COR-L47 (cell line): ENCODE measurements around the gene KCNAB1.

Experiments
- DNase-seq: peaks from one replicate; lab custom pipeline; 2025; lab: John Stamatoyannopoulos, UW

Gene KCNAB1

DNA sequence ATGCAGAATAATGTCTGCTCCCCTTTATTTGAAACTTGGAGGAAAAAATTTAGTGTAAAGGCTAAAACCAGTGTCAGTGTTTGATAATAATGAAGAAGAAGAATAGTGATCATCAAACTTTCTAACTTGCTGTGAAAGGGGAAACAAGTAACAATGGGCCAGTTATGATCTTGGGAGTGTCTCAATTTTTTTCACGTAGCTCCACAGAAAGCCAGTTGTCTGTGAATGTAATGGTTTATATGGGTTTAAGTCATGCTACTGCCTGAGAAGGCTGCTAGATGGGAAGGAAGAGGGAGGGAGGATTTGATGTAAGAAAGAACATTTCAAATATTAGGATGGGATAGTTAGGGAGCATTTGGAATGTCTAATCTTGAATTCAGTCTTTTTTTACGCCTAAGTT lies 455.7 kb downstream of the KCNAB1 start:
- DNase-seq: no peak

DNA sequence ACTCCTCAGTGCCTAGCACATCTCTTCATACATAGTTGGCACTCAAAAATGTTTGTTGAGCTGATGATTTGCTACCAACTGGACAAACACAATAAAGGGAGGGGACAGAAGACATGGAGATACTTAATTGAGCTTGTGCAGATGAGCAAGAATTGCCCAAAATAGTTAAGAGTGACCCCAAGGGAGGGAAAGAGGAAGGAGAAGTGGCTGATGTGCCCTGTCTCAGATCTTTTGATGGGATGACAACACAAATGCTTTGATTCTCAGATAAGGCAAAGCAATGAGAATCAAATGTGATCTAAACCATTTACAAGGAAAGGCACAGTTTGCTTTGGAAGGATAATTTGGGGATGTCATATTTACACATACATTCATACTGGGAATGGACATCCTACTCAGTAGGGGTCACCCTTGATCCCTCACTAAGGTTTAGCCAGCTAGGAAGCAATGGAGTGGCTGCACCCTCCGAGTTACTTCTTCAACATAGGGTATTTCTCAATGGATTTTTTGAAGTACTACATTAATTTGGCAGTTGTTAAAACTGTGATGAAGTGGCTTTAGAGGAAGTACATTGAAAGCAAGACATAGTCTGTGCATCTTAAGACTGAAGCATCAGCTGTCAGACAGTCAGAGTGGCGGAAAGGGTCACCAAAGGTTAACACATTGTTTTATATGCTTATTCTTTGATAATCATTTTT lies 456.4 kb downstream of the KCNAB1 start:
- no peak for DNase-seq

DNA sequence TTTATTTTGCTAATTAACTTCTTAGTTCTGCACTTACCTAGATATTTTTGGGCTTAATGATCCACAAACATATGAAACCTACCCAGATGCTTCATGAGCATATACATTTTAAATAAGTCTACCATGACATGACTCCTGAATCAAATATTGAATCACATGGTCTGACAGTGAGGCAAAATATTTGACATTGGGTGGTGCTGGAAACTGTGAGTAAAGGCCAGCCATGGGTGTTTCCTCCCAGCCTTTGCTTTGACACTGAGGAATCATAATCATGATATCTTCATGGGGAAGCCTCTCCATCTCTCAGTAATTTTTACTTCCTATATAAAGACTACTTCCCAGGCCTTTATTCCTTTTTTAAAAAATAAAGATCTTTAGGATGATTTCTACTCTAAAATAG lies 457.4 kb downstream of the KCNAB1 start:
- no peak for DNase-seq

DNA sequence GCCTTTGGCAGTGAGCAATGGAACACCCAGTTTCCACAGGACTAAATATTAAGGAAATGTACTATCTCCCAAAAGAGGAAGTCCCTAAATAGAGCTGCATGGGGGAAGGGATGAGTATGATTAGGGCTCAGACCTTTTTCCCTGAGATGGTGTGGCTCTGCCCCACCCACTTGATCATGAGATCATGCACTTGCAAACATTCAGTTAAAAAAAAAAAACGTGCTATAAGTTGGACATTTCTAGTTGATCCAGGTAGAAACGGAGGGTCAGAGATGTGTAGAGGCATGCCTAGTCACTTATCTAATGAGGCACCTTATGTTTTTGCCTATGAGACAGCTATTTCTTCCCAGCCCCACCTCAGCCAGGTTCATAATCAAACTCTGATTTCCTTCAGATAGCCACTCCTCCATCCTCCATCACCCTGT lies 459.1 kb downstream of the KCNAB1 start:
- DNase-seq: no peak

DNA sequence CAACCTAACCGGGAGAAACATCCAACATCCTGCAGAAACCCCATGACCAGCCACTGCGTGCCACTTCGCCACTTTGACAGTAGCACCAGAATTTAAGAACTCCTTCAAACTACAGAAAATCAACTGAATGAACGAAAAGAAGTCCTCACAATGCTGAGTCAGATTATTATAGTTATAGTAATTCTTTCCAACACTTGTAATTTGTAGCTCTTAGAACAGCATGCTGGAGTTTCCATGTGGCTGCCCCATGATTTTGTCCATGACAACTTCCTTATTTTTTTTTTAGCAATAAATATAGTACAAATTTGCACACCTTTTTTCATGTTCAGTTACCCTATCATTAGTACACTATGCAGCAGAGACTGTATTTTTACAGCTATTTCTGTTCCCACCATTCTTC lies 460.7 kb downstream of the KCNAB1 start:
- DNase-seq: no peak

DNA sequence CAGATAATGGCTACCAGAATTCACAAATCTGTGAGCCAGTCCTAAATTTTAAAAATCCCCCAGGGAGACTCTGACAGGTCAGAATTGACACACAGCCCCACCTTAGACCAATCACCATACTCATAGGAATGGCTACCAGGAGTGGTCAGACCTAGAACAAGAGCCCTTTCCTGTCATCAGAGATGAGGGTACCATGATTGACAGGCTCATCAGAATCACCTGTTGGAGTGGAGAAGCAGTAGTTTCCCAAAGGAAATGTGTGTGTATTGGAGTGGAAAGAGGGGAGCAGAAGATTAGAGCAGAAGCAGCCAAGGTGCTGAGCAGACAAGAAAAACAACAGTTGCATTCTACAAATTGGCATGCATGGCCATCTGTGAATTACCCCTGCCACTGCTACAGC lies 461.6 kb downstream of the KCNAB1 start:
- no peak for DNase-seq

DNA sequence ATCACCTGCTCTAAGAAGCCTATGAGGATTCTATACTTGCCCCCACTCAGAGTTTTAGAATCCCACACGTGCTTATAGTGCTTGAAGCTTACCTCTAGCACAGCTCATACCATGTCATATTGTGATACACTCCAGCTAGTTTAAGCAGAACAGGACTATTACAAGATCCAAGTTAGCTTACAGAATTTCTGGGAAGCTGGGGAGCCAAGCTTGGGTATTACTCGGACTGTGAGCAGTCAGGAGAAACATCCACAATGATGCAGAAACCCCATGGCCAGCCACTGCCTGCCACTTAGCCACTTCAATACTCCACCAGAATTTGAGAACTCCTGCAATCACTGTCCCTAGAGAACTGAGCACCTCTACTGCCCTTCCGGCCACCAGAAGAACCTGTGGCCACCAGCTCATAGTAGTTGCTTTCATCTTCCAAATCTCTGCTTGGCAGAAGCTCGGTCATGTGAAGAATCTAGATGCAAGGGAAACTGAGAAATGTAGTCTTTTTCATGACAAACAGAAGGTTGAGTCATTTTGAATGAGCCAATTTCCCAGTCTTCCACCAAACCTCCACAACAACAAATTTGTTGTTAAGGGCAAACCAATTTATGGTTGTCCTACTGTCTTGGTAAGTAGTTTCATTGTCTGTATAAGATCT lies 462.3 kb downstream of the KCNAB1 start:
- no peak for DNase-seq

DNA sequence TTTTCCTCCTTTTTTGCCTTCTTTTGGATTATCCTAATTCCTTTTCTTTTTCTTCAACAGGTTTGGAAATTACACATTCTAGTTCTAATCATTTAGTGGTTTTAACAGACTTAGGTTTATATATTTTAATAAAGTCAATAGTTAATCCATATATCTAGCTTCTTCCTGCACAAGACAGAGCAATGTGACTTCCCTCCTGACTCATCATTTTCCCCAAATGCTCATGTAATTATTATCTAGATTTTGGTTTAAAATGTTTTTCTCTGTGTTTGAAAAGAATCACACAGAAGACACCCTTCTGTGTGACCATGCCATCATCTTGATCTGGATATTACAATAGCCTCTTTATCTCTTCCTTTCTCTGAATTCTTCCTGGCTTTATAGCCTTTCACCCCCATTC lies 463.1 kb downstream of the KCNAB1 start:
- DNase-seq: no peak

DNA sequence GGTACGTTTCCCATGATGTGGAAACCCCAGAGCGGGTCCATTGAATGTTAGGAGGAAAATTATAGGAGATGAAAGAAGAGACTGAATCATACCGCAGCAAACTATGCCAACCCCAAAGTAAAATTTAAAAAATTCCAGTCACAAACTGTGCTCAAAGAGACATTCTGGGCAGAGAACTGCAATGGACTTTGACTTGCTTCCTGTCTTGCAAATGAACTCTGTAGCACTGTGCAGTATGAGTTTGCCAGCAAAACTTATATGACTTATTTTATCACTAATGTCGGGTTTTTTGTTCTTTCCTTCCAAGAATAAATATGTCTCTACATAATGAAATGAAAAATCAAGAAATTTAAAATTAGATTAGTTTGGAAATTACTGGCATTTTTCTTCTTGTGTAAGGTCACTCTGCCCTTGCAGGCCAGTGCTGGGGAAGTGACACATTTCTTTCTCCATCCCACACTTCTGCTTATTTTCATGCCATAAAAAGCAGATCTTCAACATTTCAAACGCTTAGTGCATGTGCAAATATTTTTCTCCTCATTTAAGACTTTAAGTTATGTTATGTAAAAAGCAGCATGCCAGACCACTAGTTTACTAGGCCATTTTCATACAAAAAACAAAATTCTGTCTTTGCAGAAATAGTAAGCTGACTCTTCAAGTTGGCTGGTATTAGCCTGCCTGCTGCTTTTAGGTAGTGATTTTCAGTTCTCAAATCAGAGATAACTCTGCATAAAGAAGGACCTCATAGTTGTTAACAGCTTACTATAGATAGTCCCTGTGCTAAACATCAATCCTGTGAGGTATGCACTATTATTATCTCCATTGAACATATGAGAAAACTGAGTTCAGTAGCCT lies 466.8 kb downstream of the KCNAB1 start:
- DNase-seq: no peak

DNA sequence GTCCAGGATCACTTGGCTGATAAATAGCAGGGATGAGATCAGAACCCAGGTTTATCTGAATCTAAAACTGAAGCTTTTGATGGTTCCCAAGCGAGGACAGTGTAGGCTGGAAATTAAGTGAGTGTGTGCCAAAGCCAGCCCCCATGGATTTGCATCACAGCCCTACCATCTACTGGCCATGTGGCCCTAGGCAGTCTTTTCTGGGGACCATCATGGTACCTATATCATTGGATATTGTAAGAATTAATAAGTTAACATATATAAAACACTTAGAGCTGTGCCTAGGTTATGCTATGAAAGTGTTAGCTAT lies 467.3 kb downstream of the KCNAB1 start:
- DNase-seq: no peak
